ENCODE results near the gene TMEM132C.

DNA sequence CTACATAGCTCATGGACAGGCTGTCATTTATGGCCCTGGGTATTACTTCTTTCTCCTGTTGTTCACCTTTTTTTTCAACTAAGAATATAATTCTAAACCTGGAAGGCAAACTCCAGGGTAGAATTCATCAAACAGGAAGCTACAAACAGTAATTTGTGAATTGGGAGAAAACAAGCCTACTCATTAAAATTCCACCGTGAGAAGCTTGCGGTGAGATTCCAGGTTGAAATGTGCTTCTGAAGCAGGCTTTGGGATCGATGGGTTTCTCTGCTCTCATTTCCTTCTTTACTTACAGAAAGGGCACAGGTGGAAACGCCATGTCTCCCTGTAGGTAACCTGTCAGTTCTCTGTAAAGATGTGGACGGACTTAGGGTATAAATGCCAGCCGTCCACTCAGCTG, 257.5 kb downstream of the TMEM132C start:
- TF ChIP-seq, protein P1, sequence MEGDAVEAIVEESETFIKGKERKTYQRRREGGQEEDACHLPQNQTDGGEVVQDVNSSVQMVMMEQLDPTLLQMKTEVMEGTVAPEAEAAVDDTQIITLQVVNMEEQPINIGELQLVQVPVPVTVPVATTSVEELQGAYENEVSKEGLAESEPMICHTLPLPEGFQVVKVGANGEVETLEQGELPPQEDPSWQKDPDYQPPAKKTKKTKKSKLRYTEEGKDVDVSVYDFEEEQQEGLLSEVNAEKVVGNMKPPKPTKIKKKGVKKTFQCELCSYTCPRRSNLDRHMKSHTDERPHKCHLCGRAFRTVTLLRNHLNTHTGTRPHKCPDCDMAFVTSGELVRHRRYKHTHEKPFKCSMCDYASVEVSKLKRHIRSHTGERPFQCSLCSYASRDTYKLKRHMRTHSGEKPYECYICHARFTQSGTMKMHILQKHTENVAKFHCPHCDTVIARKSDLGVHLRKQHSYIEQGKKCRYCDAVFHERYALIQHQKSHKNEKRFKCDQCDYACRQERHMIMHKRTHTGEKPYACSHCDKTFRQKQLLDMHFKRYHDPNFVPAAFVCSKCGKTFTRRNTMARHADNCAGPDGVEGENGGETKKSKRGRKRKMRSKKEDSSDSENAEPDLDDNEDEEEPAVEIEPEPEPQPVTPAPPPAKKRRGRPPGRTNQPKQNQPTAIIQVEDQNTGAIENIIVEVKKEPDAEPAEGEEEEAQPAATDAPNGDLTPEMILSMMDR (IDR thresholded peaks at IDR 0.05; ENCODE audit: low read length), result no peak
- no peak for TF ChIP-seq EZH2 (optimal IDR thresholded peaks at IDR 0.05; ENCODE audit: low read depth, low read length)

All from MM.1S (cell line).